ENCODE results near the gene DNAI4.
"Not testable (repeated sequence)": the region's sequence is repeated elsewhere in the genome, so short reads cannot be mapped to it uniquely, and the experiment has no call there.

DNAI4 gene

DNA sequence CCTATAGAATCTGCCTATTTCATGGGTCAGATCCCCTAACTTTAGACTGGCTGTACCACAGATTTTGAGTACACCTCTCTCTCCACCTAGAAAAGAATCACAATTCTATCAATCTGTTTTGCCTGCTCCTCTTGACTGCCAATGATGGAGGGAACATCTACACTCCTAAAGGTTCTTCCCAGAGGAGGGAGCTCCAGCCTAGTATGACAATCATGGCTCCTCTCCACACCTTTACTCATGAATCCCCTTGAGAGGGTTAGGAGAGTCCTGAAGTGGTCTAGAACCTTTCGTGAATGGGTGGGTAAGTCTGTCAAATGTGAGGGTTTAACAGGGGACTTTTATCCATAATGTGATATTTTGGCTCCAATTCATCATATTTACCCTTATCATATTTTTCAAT, 48.0 kb downstream of the DNAI4 start:
- no peak for ATAC-seq (ENCODE audit: low read depth)
- H3K4me1 ChIP-seq (ENCODE audit: insufficient read depth, poor library complexity, severe bottlenecking): no peaks in the 10 kb centered on the region
- H3K9me3 ChIP-seq (ENCODE audit: severe bottlenecking): no peaks in the 10 kb centered on the region
- no peaks in the 10 kb centered on the region for H3K36me3 ChIP-seq (ENCODE audit: low read depth)
- DNase-seq (ENCODE audit: low spot score): no peak
- H3K27me3 ChIP-seq (ENCODE audit: insufficient read depth, poor library complexity, severe bottlenecking): no peaks in the 10 kb centered on the region
- H3K27ac ChIP-seq (ENCODE audit: poor library complexity, severe bottlenecking): no peak overlapping the region
- no peak overlapping the region for H3K4me3 ChIP-seq (ENCODE audit: severe bottlenecking)
- TF ChIP-seq, protein P1, sequence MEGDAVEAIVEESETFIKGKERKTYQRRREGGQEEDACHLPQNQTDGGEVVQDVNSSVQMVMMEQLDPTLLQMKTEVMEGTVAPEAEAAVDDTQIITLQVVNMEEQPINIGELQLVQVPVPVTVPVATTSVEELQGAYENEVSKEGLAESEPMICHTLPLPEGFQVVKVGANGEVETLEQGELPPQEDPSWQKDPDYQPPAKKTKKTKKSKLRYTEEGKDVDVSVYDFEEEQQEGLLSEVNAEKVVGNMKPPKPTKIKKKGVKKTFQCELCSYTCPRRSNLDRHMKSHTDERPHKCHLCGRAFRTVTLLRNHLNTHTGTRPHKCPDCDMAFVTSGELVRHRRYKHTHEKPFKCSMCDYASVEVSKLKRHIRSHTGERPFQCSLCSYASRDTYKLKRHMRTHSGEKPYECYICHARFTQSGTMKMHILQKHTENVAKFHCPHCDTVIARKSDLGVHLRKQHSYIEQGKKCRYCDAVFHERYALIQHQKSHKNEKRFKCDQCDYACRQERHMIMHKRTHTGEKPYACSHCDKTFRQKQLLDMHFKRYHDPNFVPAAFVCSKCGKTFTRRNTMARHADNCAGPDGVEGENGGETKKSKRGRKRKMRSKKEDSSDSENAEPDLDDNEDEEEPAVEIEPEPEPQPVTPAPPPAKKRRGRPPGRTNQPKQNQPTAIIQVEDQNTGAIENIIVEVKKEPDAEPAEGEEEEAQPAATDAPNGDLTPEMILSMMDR (IDR thresholded peaks at IDR 0.05; ENCODE audit: poor library complexity, severe bottlenecking): no peak

DNA sequence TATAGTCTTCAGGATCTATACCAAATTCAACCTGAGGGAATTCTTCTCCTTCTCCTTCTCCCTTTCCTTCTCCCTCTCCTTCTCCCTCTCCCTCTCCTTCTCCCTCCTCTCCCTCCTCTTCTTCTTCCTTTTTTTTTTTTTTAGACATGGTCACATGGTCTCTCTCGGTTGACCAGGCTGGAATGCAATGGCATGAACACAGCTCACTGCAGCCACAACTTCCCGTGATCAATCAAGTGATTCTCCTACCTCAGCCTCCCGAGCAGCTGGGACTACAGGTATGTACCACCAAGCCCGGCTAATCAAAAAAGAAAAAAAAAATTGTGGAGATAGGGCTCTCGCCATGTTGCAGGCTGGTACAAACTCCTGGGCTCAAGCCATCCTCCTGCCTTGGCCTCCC, 51.5 kb downstream of the DNAI4 start:
- H3K9me3 ChIP-seq (ENCODE audit: severe bottlenecking): no peaks in the 10 kb centered on the region
- no peaks in the 10 kb centered on the region for H3K36me3 ChIP-seq (ENCODE audit: low read depth)
- no peak overlapping the region for H3K4me3 ChIP-seq (ENCODE audit: severe bottlenecking)
- TF ChIP-seq, protein P1 (IDR thresholded peaks at IDR 0.05; ENCODE audit: poor library complexity, severe bottlenecking): no peak
- no peak overlapping the region for H3K27ac ChIP-seq (ENCODE audit: poor library complexity, severe bottlenecking)
- ATAC-seq (ENCODE audit: low read depth) (no peak), DNase-seq (ENCODE audit: low spot score) (no peak)
- H3K4me1 ChIP-seq (ENCODE audit: insufficient read depth, poor library complexity, severe bottlenecking): no peaks in the 10 kb centered on the region
- H3K27me3 ChIP-seq (ENCODE audit: insufficient read depth, poor library complexity, severe bottlenecking): no peaks in the 10 kb centered on the region

DNA sequence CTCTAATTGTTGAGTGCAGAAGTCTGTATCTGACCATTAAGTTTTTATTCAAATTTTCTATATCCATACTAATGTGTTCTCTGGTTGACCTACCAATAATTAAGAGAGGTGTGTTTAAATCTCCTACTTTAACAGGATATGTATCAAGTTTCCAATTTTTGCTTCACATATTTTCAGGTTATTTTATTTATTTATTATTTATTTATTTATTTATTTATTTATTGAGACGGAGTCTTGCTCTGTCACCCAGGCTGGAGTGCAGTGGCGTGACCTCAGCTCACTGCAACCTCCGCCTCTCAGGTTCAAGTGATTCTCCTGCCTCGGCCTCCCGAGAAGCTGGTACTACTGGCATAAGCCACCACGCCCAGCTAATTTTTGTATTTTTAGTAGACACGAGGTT, 52.6 kb downstream of the DNAI4 start:
- not testable (repeated sequence) for H3K36me3 ChIP-seq (ENCODE audit: low read depth); ATAC-seq (ENCODE audit: low read depth); H3K27me3 ChIP-seq (ENCODE audit: insufficient read depth, poor library complexity, severe bottlenecking); H3K27ac ChIP-seq (ENCODE audit: poor library complexity, severe bottlenecking); H3K4me1 ChIP-seq (ENCODE audit: insufficient read depth, poor library complexity, severe bottlenecking); H3K9me3 ChIP-seq (ENCODE audit: severe bottlenecking); H3K4me3 ChIP-seq (ENCODE audit: severe bottlenecking); DNase-seq (ENCODE audit: low spot score)

DNA sequence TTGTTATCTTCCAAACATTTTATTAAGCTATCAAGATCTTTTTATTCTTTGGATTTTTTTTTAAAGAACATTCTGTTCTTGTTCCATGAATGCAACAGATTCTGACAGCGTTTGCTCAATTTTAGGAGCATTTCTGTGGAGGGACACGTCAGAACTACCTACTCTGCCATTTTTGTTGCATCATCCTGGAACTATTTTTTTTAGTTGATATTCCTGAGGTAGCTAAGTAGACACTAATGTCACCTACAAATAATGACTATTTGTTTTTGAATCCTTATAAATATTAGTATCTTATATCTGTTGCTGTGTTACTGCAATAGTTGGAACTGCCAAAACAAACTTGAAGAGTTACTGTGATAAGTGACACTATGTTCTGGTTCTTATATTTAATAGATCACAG, 57.2 kb downstream of the DNAI4 start:
- TF ChIP-seq, protein P1 (IDR thresholded peaks at IDR 0.05; ENCODE audit: poor library complexity, severe bottlenecking): no peak
- no peak overlapping the region for H3K4me3 ChIP-seq (ENCODE audit: severe bottlenecking)
- H3K27ac ChIP-seq (ENCODE audit: poor library complexity, severe bottlenecking): no peak overlapping the region

DNA sequence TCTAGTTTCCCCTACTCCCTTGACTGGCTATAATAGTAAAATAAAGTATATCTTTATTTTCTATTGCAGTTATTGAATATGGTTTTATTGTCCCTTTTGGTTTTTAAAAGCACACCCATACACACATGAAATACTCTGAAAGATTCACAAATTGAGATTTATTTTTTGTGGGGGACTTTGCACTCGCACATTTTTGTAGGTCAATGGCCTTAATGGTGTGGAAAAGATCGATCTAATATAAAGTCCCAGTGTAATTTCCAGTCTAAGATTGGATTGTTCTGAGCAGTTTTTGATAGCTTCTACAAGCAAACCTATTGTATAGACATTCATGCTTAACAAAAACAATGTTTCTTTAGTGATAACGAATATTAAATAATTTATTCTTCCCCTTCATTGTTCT, 64.1 kb downstream of the DNAI4 start:
- Histone ChIP-seq H3K36me3 (ENCODE audit: low read depth) (no peaks in the 10 kb centered on the region), H3K27ac (ENCODE audit: poor library complexity, severe bottlenecking) (no peak overlapping the region), H3K4me1 (ENCODE audit: insufficient read depth, poor library complexity, severe bottlenecking) (no peaks in the 10 kb centered on the region), H3K27me3 (ENCODE audit: insufficient read depth, poor library complexity, severe bottlenecking) (no peaks in the 10 kb centered on the region), H3K4me3 (ENCODE audit: severe bottlenecking) (no peak overlapping the region), H3K9me3 (ENCODE audit: severe bottlenecking) (no peaks in the 10 kb centered on the region)
- TF ChIP-seq, protein P1 (IDR thresholded peaks at IDR 0.05; ENCODE audit: poor library complexity, severe bottlenecking): no peak
- DNase-seq (ENCODE audit: low spot score) (no peak), ATAC-seq (ENCODE audit: low read depth) (no peak)

More for the DNA sequence above, 57.2 kb downstream of the DNAI4 start:
- no peaks in the 10 kb centered on the region for H3K4me1 ChIP-seq (ENCODE audit: insufficient read depth, poor library complexity, severe bottlenecking)
- DNase-seq (ENCODE audit: low spot score) (no peak), ATAC-seq (ENCODE audit: low read depth) (no peak)
- no peaks in the 10 kb centered on the region for H3K36me3 ChIP-seq (ENCODE audit: low read depth)
- no peaks in the 10 kb centered on the region for H3K9me3 ChIP-seq (ENCODE audit: severe bottlenecking)
- H3K27me3 ChIP-seq (ENCODE audit: insufficient read depth, poor library complexity, severe bottlenecking): no peaks in the 10 kb centered on the region

All from RWPE2 (cell line).